HepG2 (cell line): ENCODE results near the gene DNAJC1. TPM values are rescaled to one million over a fixed set of nuclear protein-coding genes. Genes with fewer than 3 reads are reported as not detected.

Experiments used
- ISL2 ChIP-seq: sonication (generic); formaldehyde crosslinking; IDR thresholded peaks from 2 replicates; pipeline ENCODE4 v1.5.0; 2020; ENCODE audit warnings: missing genetic modification reagents
- MEF2D ChIP-seq: sonication (generic); formaldehyde crosslinking; IDR thresholded peaks from 2 replicates; pipeline ENCODE4 v1.5.1; 2020; ENCODE audit warnings: mild to moderate bottlenecking, missing genetic modification reagents
- MXD4 ChIP-seq: IDR thresholded peaks from 2 replicates; pipeline ENCODE4 v1.6.1; 2016; ENCODE audit warnings: mild to moderate bottlenecking, missing biosample characterization, missing genetic modification reagents
- SALL1 ChIP-seq: sonication (generic); formaldehyde crosslinking; IDR thresholded peaks from 2 replicates; pipeline ENCODE4 v1.8.0; 2022; ENCODE audit warnings: mild to moderate bottlenecking, missing genetic modification reagents
- SIN3B ChIP-seq: fragments of 150-350 bp; IDR thresholded peaks from 2 replicates; pipeline ENCODE4 v1.6.1; 2014; ENCODE audit warnings: low read length
- polyA plus RNA-seq, 8 experiments: library from polyadenylated mRNA; depleted of rRNA in 3 of 8; stranded (reverse) in 7 of 8; unstranded in 1 of 8; fragments of >200 nt; fragmentation: Illumina TruSeq in 4 of 8; extraction: Trizol in 4 of 8; gene quantifications; 2 replicates each; pipeline versions ENCODE4 v1.2.1 to v1.2.3, GENCODE V29; 2011 to 2016; ENCODE audit warnings: low read depth in 4 of 8, missing spikeins in 1 of 8, mixed read lengths in 1 of 8; ENCODE audit not compliant: insufficient read depth in 1 of 8
- total RNA-seq, 5 experiments: library from RNA; depleted of rRNA; stranded (reverse); fragments of >200 nt; fragmentation: Illumina TruSeq; extraction: Trizol; gene quantifications; 2 replicates each; pipeline ENCODE4 v1.2.3, GENCODE V29; 2016; ENCODE audit warnings: low read depth in 1 of 5
- TF ChIP-seq, protein P1 (sequence below): sonication (generic); formaldehyde crosslinking; conservative IDR thresholded peaks from 2 replicates; pipeline ENCODE4 v1.8.1; 2023; ENCODE audit warnings: missing genetic modification reagents
- TF ChIP-seq, protein P2 (sequence below): sonication (generic); formaldehyde crosslinking; IDR thresholded peaks from 2 replicates; pipeline ENCODE4 v1.5.0; 2020; ENCODE audit warnings: mild to moderate bottlenecking, missing genetic modification reagents
- TF ChIP-seq, protein P3 (sequence below): sonication (generic); formaldehyde crosslinking; IDR thresholded peaks from 2 replicates; pipeline ENCODE4 v1.4.0; 2020; ENCODE audit warnings: missing genetic modification reagents

Gene DNAJC1
- total and polyA plus RNA-seq, 2 of the 13 experiments (the other 11 are each of a cell fraction or from before 2014, with no cell fraction given): 9.9 to 16.6 TPM

DNA sequence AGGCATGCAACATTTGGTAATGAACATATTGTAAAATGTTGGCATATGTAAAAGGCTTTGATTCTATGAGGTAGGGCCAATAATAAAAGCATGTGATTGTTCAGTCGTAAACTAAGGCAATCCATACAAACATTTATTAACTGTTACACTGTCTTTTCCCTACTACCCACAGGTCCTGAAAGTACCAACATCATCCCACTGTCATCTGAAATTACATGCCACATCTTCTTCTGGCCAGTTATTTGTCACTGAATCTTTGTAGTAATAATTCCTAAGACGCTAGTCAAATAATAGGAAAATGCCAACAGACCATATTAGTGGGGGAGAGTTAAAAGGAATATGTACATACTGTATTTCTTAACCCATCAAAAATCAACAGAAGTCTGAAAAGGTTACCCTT lies 27.2 kb downstream of the DNAJC1 start (continued):
- TF ChIP-seq, protein P1, sequence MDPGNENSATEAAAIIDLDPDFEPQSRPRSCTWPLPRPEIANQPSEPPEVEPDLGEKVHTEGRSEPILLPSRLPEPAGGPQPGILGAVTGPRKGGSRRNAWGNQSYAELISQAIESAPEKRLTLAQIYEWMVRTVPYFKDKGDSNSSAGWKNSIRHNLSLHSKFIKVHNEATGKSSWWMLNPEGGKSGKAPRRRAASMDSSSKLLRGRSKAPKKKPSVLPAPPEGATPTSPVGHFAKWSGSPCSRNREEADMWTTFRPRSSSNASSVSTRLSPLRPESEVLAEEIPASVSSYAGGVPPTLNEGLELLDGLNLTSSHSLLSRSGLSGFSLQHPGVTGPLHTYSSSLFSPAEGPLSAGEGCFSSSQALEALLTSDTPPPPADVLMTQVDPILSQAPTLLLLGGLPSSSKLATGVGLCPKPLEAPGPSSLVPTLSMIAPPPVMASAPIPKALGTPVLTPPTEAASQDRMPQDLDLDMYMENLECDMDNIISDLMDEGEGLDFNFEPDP (CRISPR knock-in tag): no peak
- TF ChIP-seq MXD4 (CRISPR knock-in tag): no peak
- no peak for TF ChIP-seq ISL2
- TF ChIP-seq SALL1 (CRISPR knock-in tag): no peak
- no peak for TF ChIP-seq MEF2D (CRISPR knock-in tag)
- TF ChIP-seq, protein P2, sequence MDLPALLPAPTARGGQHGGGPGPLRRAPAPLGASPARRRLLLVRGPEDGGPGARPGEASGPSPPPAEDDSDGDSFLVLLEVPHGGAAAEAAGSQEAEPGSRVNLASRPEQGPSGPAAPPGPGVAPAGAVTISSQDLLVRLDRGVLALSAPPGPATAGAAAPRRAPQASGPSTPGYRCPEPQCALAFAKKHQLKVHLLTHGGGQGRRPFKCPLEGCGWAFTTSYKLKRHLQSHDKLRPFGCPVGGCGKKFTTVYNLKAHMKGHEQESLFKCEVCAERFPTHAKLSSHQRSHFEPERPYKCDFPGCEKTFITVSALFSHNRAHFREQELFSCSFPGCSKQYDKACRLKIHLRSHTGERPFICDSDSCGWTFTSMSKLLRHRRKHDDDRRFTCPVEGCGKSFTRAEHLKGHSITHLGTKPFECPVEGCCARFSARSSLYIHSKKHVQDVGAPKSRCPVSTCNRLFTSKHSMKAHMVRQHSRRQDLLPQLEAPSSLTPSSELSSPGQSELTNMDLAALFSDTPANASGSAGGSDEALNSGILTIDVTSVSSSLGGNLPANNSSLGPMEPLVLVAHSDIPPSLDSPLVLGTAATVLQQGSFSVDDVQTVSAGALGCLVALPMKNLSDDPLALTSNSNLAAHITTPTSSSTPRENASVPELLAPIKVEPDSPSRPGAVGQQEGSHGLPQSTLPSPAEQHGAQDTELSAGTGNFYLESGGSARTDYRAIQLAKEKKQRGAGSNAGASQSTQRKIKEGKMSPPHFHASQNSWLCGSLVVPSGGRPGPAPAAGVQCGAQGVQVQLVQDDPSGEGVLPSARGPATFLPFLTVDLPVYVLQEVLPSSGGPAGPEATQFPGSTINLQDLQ: no peak
- TF ChIP-seq SIN3B: no peak
- TF ChIP-seq, protein P3, sequence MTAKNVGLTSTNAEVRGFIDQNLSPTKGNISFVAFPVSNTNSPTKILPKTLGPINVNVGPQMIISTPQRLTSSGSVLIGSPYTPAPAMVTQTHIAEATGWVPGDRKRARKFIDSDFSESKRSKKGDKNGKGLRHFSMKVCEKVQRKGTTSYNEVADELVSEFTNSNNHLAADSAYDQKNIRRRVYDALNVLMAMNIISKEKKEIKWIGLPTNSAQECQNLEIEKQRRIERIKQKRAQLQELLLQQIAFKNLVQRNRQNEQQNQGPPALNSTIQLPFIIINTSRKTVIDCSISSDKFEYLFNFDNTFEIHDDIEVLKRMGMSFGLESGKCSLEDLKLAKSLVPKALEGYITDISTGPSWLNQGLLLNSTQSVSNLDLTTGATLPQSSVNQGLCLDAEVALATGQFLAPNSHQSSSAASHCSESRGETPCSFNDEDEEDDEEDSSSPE (CRISPR knock-in tag): no peak
